ENCODE results near the gene SHCBP1L.
"Not testable (repeated sequence)": the region's sequence is repeated elsewhere in the genome, so short reads cannot be mapped to it uniquely, and the experiment has no call there.

Gene SHCBP1L

DNA sequence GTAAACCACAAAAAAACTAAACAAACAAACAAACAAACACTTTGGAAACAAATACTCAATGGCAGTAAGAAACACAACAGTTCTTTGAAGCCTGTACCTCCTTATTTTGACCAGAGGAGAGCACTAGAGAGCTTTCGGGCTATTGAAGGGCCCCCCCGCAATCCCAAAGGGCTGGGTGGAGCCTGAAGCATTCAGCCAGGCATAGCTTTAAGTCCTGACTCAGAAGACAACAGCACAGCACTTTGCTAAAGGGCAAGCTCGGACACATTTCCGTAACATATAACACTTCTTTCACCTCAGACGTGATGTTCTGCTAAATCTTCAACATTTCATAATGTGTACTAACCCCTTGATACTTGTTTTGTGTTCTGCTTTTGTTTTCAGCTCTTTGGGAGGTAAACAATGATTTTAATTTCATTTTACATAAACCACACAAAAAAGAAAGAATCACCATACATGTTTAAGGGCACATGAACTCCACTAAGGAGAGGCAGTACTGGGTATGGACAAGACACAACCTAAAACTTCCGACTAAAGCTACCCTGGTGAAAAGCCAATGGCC is 9.7 kb upstream of the SHCBP1L start:
- DNase-seq, result peak; percentile 77

DNA sequence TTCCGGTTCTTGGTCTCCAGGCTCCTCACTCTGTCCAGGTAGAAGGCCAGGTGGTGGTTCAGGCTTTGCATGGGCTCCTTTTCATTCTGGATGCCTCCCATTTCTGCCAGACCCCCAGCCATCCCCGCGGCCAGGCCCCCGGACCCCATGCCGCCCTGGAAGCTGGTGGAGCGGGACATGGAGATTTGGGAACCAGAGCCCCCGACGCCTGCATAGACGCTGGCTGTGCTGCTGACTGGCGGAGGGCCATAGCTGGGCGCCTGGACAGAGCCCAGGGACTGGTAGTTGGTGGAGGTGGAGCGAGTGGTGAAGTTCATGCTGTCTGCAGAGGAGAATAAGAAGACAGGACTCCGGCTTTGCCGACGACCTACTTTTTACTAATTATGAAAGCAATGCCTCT is 7.1 kb upstream of the SHCBP1L start:
- no peak for DNase-seq

GRCh38 chr1:182957902-182958395 is 5.0 kb upstream of the SHCBP1L start:
- no peak for DNase-seq

GRCh38 chr1:182956708-182957365 is 3.9 kb upstream of the SHCBP1L start:
- no peak for DNase-seq

- peak; percentile 56 for DNase-seq
These were observed 2.9 kb upstream of the SHCBP1L start for GRCh38 chr1:182955596-182956588.

GRCh38 chr1:182953826-182954225 is 860 bp upstream of the SHCBP1L start:
- DNase-seq, result no peak

DNA sequence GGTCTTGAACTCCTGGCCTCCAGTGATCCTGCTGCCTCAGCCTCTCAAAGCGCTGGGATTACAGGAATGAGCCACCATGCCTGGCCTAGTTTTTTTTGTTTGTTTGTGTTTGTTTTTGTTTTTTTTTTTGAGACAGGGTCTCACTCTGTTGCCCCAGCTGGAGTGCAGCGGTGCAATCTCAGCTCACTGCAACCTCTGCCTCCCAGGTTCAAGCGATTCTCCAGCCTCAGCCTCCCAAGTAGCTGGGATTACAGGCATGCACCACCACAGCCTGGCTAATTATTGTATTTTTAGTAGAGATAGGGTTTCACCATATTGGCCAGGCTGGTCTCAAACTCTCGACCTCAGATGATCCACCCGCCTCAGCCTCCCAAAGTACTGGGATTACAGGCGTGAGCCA is 9.6 kb downstream of the SHCBP1L start:
- DNase-seq, result not testable (repeated sequence)

GRCh38 chr1:182942145-182942544 is 10.8 kb downstream of the SHCBP1L start:
- DNase-seq, result not testable (repeated sequence)

DNA sequence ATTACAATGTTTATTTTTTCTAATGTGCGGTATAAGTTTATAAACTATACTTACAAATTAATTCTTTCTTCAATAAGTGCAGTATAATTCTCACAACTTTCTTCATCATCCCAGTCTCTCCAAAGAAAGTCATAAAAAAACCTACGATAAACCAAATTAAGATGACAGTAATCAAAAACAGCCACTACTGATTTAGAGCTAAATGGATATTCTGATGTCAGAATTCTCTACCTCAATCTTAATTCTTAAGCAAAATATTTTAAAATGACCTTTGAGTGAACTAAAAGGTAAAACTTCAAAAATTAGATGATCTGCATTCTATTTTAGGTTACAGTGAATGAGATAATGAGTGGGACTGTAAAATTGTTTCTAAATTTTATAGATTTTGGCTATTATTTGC is 13.6 kb downstream of the SHCBP1L start:
- DNase-seq, result no peak

- no peak for DNase-seq
These were observed 17.2 kb downstream of the SHCBP1L start for GRCh38 chr1:182935716-182936115.

GRCh38 chr1:182930985-182931384 is 22.0 kb downstream of the SHCBP1L start:
- DNase-seq, result no peak

- no peak for DNase-seq
These were observed 25.1 kb downstream of the SHCBP1L start for GRCh38 chr1:182927693-182928433.

GRCh38 chr1:182925661-182926060 is 27.3 kb downstream of the SHCBP1L start:
- DNase-seq, result no peak

GRCh38 chr1:182917378-182917777 is 35.6 kb downstream of the SHCBP1L start:
- DNase-seq, result no peak

GRCh38 chr1:182913401-182913800 is 39.6 kb downstream of the SHCBP1L start:
- DNase-seq, result no peak

- no peak for DNase-seq
These were observed 42.8 kb downstream of the SHCBP1L start for GRCh38 chr1:182910143-182910542.

- no peak for DNase-seq
These were observed 43.4 kb downstream of the SHCBP1L start for GRCh38 chr1:182909578-182909977.

DNA sequence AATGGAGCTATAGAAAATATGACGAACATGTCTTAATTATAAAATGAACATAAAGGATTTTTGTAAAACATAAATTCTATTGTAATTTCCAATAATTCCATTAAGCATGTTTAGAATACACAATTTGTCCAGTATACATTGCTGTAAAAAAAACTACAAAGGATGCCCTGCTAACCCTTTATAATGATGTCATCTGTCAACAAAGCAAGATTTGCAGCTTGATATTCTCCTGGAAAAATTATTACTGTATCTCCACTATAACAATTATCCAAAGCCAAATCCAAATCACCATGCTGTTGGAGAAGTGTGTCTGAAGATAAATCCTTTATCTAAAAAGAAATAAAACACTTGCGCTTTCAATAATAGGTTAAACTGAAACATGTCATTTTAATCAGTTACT is 47.6 kb downstream of the SHCBP1L start:
- no peak for DNase-seq

DNA sequence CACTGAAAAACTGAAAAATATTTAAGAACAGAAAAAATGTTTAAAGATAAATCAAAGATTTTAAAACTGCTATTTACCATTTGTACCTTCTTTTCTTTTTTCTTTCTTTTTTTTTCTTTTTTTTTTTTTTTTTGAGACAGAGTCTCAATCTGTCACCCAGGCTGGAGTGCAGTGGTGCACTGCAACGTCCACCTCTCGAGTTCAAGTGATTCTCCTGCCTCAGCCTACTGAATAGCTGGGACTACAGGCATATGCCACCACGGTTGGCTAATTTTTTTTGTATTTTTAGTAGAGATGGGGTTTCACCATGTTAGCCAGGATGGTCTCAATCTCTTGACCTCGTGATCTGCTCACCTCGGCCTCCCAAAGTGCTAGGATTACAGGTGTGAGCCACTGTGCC is 51.0 kb downstream of the SHCBP1L start:
- not testable (repeated sequence) for DNase-seq

DNA sequence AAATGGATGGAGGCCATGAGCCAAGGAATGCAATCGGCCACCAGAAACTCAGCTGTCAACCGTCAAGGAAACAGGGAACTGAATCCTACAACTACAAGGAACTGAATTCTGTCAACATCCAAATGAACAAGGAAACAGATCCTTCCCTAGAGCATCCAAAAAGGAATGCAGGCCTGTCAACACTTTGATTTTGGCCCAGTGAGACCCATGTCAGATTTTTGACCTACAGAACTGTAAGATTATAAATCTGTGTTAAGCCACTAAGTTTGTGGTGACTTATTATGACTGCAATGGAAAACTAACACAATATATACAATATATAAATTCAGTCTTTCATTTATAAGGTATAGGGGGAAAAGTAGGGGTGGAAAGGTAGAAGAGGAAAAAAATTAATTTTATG is 55.3 kb downstream of the SHCBP1L start:
- no peak for DNase-seq

DNA sequence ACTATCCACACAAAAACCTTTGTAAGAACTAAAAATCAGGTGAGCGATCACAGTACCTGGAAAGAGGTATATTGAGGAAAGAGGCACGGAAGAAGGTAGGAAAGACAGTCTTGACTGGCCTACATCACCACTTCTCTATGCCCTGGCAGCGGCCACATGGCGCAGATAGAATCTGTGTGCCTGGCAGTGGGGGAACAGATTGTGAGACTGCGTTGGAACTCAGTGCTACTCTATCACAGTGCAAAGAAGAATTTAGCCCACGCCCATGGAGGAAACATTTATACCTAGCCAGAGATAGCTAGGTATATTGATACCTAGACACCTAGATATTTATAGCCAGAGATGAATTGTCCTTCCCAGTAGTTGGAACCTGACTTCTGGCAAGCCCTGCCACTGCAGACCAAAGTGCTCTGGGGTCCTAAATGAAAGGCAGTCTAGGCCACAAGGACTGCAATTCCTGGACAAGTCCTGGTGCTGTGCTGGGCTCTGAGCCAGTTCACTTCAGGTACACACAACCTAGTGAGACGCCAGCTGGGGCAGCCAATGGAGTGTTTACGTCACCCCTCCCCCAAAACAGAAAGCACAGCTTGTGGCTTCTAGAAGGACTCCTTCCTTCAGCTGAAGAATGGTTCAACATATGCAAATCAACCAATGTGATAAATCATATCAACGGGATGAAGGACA is 61.9 kb downstream of the SHCBP1L start:
- no peak for DNase-seq

GRCh38 chr1:182889997-182890396 is 63.0 kb downstream of the SHCBP1L start:
- DNase-seq, result no peak

Measured in amniotic stem cell (primary cell).